ENCODE data around the gene C1orf226.

GRCh38 chr1:162385702-162386101 is 4.2 kb downstream of the C1orf226 start:
- no peak for TF ChIP-seq CTCF (IDR thresholded peaks at IDR 0.05)
- TF ChIP-seq POLR2A (IDR thresholded peaks at IDR 0.05) = no peak
